Epidermal melanocyte (primary cell): ENCODE results near the gene CYTH3.
"Not testable (repeated sequence)": the region's sequence is repeated elsewhere in the genome, so short reads cannot be mapped to it uniquely, and the experiment has no call there.

Experiments
- DNase-seq: peaks from one replicate; pipeline ENCODE4 v3.0.0; 2011; ENCODE audit warnings: low spot score; ENCODE audit not compliant: insufficient read length

CYTH3 gene

DNA sequence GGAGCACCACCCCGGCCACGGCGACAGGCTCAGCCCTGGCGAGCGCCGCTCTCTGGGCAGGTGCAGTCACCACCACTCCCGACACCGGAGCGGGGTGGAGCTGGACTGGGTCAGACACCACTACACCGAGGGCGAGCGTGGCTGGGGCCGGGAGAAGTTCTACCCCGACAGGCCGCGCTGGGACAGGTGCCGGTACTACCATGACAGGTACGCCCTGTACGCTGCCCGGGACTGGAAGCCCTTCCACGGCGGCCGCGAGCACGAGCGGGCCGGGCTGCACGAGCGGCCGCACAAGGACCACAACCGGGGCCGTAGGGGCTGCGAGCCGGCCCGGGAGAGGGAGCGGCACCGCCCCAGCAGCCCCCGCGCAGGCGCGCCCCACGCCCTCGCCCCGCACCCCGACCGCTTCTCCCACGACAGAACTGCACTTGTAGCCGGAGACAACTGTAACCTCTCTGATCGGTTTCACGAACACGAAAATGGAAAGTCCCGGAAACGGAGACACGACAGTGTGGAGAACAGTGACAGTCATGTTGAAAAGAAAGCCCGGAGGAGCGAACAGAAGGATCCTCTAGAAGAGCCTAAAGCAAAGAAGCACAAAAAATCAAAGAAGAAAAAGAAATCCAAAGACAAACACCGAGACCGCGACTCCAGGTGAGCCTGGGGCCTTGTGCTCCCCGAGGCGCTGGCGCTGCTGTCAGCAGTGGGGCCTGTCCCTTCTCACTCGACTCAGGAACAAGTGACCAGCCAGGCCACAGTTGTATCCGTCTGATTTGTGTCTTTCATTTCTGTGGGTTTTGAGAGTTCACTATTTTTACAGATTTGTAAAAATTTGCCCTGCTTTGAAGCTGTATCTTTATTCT, 117.7 kb downstream of the CYTH3 start:
- DNase-seq: no peak

DNA sequence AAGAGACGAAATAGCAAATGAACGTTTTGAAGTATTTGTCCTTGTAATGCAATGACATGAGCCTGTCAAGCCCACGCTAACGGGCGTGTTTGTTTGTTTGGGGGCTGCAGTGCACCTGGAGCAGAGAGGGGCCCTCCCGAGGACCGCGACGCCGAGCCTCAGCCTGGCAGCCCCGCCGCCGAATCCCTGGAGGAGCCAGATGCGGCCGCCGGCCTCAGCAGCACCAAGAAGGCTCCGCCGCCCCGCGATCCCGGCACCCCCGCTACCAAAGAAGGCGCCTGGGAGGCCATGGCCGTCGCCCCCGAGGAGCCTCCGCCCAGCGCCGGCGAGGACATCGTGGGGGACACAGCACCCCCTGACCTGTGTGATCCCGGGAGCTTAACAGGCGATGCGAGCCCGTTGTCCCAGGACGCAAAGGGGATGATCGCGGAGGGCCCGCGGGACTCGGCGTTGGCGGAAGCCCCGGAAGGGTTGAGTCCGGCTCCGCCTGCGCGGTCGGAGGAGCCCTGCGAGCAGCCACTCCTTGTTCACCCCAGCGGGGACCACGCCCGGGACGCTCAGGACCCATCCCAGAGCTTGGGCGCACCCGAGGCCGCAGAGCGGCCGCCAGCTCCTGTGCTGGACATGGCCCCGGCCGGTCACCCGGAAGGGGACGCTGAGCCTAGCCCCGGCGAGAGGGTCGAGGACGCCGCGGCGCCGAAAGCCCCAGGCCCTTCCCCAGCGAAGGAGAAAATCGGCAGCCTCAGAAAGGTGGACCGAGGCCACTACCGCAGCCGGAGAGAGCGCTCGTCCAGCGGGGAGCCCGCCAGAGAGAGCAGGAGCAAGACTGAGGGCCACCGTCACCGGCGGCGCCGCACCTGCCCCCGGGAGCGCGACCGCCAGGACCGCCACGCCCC, 118.5 kb downstream of the CYTH3 start:
- no peak for DNase-seq

DNA sequence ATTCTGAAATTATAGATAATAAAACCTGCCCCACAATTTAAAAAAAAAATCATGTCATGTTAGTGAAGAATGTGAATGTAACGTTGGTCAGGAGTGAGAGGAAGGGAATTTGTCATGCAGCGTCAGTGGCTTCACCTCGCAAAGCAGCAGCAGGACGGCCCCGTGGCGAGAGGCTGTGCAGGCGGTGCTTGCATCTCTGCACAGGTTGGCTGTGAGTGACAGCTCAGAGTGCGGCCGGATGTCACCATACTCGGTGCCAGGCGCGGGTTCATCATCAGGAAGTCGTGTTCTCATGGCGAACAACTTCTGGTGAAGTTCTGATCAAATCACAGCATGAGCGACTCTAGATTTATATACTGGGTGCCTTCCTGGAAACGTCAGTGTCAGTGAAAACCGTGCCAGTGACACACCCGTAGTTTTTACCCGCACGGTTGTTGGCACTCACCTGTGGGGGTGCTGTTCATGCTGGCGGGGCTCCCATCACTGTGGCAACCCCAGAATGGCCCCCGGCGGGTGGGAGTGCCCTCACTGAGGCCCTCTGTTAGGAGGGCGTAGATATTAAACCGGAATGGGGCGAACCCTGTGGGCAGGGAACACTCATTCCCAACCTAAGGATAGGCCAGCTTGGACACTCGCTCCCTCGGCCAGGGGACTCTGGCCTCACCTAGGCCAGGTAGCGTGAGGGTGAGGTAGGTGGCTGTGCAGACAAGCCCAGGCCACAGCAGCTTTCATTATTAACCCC, 120.3 kb downstream of the CYTH3 start:
- no peak for DNase-seq

DNA sequence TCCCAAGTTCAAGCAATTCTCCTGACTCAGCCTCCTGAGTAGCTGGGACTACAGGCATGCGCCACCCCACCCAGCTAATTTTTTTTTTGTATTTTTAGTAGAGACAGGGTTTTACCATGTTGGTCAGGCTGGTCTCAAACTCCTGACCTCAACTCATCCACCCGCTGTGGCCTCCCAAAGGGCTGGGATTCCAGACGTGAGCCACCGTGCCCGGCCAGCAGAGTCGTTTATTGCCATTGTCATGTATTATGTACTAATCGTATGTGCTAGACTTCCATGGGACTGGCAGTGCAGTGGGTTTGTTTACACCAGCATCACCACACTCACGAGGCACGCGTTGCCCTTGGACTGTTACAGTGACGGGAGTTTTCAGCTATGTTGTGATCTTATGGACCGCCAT, 120.9 kb downstream of the CYTH3 start:
- DNase-seq: not testable (repeated sequence)

DNA sequence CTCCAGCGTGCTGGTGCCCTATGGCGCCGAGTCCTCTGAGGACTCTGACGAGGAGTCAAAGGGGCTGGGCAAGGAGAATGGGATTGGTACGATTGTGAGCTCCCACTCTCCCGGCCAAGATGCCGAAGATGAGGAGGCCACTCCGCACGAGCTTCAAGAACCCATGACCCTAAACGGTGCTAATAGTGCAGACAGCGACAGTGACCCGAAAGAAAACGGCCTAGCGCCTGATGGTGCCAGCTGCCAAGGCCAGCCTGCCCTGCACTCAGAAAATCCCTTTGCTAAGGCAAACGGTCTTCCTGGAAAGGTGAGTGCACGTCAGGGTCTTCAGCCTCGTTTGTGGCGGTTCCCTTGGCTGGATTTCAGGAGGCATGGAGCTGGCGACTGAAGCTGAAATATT, 122.4 kb downstream of the CYTH3 start:
- DNase-seq: no peak

DNA sequence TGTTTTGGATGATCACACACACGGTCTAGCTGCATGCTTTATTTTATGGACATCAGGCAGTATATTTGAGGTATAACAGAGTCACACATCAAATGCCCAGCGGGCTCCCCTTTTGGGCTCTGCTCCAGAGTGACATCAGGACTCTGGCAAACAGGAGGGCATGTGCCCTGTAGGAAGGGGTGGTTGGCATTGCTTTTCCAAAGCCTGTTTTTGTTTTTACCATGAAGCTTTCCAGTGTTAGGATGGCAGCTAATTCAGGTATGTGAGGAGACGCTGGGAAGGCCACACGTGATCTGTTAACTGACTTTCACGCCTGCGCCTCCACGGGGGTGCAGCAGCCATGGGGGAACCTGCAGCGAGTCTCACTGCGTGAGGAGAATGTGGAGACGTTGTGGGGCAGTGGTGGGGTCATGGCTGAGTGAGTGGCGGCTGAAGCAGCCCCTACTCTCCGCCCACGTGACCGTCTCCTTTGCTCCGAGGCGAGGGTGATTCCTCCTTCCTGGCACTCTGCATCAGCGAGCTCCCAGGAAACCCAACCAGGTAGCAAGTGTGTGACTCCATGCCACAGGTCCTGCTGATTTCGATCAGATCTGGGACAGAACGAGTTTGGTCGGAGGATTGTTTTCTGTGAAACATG, 123.6 kb downstream of the CYTH3 start:
- no peak for DNase-seq

DNA sequence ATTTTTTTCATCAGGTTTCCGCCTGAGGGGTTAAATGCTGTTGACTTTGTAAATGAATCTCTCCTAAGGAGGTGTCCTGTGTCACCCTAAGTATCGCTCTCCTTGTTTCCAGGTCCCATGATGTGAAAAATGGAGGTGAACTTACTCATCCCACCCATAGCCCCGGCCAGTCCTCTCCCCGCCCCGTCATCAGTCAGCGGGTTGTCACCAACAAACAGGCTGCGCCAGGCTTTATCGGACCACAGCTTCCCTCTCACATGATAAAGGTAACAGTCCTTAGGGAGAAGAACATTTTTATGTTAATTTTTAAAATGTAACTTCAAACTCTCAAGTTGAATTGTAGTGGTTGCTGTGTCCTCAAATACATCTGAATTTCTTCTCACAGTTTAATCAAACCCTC, 124.8 kb downstream of the CYTH3 start:
- no peak for DNase-seq

DNA sequence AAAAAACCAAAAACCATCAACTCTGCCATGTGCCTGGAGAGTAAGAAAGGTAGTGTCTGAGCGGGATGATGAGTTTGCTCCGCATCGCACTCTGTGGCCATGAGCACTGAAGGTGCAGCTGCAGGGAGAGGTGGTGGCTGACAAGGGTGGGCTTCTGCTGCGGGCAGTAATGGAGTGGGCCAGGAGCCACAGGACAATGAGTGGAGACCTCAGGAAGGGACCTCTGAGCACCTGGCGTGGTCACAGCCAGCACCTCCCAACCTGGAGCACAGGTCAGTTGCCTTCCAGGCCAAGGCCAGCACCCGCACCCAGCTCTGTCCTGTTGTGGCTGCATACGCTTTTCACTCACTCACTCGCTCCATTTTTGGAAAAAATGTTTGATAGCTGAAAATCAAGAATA, 125.8 kb downstream of the CYTH3 start:
- no peak for DNase-seq

DNA sequence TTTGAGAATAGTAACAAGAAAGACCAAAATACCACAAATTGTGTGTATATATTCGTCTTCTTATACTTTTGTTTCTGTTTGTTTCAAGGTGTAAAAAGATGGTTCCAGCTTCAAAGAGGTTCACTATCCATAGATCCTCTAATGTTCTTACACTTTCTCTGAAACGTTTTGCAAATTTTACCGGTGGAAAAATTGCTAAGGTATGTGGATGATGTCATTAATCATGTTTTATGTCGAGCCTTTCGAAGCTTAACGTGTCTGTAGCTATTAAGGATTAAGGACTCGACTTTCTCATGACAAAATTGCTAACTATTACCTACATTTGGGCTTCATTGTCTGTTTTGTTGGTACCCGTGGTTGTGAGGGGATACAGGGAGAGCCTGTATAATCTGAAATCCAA, 128.4 kb downstream of the CYTH3 start:
- DNase-seq: no peak

DNA sequence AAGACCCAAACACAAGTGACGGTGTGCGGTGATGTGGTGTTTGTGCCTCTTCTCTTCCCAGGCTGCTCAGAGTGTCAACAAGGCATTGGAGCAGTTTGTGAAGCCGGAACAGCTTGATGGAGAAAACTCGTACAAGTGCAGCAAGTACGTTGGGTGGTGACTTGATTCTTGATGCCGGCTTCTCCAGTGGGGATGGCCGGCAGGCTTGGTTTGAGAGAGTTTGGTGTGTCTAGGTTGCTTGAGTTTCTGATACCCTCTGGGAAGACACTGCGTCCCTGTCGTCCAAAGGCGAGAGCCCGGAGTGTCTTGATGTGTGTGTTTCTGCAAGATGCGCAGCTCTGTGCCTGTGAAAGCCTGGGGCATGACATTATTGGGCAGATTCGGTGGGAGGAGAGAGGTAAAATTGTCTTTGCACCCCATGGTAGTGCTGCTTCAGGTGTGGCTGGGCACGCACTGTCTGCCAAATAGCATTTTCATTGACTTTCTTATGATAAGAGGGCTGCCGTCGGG, 129.5 kb downstream of the CYTH3 start:
- DNase-seq: no peak

DNA sequence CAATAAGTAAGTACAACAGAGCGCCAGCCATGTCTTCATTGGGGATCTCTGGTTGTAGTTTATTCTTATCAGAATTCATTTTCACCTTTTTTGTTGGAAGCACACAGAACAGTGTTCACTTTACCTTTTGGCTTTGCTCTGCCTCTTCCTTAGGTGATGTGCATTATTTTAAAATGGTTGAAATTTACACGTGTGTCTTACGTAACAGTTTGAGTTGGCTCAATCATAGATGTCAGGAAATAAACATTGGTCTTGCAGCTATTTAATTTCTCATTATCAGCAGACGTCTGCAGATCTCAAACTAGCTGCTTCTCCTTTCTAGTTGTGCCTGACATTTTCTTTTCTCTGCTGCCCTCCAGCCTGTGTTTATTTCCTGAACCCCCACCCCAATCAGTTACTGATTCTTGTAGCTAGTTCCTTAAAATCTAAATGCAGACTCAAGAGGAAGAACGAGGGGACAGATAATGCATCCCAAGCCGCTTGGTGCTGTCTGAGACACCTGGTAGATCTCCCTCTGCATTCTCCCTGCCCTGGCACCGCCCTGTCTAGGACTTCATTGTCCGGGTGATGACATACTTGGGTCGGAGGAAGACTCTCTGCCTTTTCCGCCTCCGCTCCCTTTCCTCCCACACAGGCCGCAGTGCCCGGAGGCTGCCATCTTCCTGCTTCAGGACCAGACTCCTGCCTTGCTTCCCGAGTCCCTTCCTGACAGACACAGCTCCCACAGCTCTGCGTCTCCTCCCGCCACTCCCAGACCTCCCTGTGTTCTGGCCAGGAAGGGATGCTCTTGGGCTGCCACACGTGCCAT, 133.0 kb downstream of the CYTH3 start:
- DNase-seq: no peak

DNA sequence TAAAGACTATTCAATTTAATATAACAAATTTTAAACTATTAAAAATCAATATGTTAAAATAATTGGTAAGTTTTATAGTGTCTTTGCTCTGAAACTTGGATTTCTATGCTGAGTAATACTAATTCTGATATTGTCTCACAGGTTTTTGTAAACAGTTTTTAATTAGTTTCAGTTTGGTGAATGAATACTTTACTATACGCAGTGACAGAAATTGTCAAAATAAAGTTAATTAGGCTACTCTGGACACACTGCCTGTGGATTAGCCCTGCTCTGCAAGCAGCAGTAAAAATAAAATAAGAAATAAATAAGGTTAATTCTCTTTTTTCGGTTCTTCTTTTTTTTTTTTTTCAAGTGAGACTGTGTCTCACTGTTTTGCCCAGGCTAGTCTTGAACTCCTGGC, 135.9 kb downstream of the CYTH3 start:
- DNase-seq: no peak

DNA sequence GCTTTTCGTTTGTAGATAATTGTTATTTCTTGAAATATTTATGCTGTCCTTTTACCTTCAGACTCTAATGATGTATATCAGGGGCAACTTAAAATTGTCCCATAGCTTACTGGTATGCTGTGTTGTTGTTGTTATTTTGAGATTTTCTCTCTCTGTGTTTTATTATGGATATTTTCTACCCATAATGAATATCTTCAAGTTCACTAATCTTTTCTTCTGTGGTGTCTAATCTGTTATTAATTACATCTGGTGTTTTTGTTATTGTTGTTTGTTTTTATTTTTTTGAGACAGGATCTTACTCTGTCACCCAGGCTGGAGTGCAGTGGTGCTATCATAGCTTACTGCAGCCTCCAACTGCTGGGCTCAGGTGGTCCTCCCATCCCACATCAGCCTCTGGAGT, 139.2 kb downstream of the CYTH3 start:
- no peak for DNase-seq

DNA sequence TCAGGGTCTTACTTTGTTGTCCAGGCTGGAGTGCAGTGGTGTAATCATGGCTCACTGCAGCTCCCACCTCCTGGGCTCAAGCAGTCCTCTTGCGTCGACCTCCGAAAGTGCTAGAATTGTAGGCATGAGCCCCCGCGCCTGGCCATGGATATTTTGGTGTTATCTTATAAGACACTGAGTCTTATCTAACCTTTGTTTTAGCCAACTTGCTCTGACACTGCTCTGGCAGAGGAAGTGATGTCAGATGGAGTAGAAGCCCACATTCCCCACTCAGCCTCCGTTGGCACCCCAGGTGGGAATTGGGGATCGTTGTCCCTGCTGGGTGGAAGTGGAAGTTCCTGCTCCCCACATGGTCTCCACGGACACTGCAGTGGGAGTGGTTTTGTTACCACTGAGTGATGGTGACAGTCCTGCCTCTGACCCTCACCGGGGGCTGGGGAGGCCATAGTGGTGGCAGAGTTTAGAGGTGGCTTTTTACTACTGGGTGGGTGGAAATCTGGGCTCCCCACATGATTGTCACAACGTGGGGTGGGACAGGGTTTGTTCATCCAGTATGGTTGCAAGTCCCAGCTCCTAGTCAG, 142.3 kb downstream of the CYTH3 start:
- no peak for DNase-seq

DNA sequence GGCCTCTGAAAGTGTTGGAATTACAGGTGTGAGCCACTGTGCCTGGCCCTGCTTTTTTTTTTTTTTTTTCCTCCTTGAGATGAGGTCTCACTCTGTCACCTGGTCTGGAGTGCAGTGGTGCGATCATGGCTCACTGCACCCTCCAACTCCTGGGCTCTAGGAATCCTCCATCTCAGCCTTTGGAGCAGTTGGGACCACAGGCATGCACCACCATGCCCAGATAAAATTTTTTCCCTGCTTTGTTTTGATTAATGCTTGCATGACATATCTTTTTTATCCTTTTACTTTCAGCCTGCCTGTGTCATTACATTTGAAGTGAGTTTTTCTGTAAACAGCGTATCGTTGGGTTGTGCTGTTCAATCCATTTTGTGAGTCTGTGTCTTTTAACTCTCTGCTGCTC, 144.2 kb downstream of the CYTH3 start:
- DNase-seq: no peak

DNA sequence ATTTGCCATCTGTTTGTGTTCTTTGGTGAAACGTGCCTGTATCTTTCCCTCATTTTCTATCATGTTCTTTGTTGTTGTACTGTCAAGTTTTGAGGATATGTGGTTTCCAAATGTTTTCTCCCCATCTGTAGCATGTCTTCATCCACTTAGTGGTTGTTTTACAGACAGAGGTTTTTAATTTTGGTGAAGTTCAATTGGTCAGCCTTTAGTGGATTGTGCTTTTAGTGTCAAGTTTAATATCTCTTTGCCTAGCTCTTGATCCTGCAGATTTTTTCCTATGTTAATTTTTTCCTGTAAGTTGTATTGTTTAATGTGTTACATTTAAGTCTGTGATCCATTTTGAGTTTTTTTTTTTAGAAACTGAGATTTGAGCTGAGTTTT, 145.3 kb downstream of the CYTH3 start:
- DNase-seq: no peak

DNA sequence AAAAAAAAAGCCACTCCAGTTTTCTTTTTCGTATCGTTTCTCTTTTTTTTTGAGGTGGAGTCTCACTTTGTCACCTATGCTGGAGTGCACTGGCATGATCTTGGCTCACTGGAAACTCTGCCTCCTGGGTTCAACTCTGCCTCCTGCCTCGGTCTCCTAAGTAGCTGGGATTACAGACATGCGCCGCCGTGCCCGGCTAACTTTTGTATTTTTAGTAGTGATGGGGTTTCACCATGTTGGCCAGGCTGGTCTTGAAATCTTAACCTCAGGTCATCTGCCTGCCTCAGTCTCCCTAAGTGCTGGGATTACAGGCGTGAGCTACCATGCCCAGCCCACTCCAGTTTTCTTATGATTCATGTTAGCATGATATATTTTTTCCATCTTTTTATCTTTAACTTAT, 148.6 kb downstream of the CYTH3 start:
- no peak for DNase-seq

DNA sequence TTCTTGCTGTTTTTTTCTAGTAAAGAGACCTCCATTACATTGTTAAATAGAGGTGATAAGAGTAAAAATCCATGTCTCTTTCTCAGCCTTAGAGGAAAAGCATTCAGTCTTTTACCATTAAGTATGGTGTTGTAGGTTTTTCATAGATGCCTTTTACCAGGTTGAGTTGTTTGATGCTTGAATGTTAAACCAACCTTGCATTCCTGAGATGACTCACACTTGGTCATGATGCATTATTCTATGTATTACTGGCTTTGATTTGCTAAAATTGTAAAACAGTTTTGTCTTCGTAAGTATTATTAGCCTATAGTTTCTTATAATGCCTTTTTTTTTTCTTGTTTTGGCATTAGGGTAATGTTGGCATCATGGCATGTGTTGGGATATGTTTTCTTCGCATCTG, 151.3 kb downstream of the CYTH3 start:
- DNase-seq: no peak

DNA sequence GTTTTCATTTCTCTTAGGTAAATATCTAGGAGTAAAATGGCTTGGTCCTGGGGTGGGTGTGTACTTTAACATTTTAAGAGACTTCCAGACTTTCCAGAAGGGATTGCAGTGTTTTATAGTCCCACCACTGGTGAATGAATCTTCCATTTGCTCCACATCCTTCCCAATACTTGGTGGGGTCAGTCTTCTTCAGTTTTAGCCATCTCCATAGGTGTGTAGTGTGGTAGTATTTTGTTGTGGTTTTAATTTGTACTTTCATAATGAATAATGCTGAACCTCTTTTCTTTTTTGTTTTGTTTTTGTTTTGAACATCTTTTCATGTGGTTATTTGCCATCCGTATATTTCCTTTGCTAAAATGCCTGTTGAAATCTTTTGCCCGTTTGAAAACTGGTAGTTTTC, 154.9 kb downstream of the CYTH3 start:
- DNase-seq: no peak

DNA sequence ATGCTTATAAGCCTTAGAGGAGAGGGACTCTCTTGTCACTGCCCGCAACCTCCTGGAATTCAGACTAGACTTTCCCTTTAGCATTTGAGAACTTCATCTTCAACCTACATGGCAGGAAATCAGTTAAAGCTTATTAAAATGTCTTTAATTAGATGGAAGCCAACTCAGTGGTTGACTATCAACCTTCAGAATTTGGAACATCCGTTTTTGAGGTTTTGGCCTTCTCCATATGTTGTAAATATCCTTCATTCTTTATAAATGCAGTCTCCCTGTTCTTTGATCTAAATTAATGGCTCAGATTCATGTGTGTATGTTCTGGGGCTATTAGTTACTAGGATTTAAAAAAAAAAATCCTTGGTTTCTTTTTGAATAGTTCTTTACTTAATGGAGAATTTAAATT, 156.2 kb downstream of the CYTH3 start:
- no peak for DNase-seq
